ENCODE results near the gene SPATA13.
"Not testable (repeated sequence)": the region's sequence is repeated elsewhere in the genome, so short reads cannot be mapped to it uniquely, and the experiment has no call there.

The SPATA13 gene

DNA sequence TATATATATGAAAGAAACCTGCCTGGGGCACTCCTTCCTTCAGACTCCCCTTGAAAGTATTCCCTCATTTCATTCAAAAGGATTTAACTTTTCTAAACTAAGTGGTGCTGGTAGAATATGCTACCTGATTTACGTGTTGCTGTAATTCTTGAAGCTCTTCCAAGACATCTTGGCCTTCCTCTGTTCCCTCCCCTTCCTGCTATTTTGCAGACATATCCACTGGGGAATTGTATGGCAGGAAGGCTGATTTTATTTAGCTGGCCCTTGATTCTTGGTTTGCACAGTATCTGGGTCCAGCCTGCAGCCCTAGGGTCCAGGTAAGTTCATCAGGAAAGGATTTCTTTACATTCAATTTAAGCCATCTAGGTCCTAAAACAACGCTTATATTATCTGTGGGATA is 148.8 kb downstream of the SPATA13 start, which contains the start of gene C1QTNF9:
TSS of gene C1QTNF9 (plus strand) at position 281 of the 400 bp plus-strand sequence. CDS start 6,424 bp downstream, outside the sequence.
- not testable (repeated sequence) for H2BK12ac ChIP-seq (ENCODE audit: low read length); H3K23ac ChIP-seq (ENCODE audit: low read length); H3K4ac ChIP-seq (ENCODE audit: low read depth, low read length); H3K27me3 ChIP-seq (ENCODE audit: insufficient read depth, low read length); H3K14ac ChIP-seq (ENCODE audit: low read length); H2AFZ ChIP-seq (ENCODE audit: insufficient read depth, low read length, poor library complexity); H3K27ac ChIP-seq (ENCODE audit: low read depth, low read length); H3K9me3 ChIP-seq (ENCODE audit: insufficient read depth, low read depth, low read length); DNase-seq; H4K12ac ChIP-seq (ENCODE audit: low read depth, low read length); H3K4me2 ChIP-seq (ENCODE audit: low read length); H2BK120ac ChIP-seq (ENCODE audit: insufficient read depth, low read length, poor library complexity); H3K36me3 ChIP-seq (ENCODE audit: control insufficient read depth in 1 of 2, insufficient read depth in 2 of 2, low read length in 2 of 2); H3K4me3 ChIP-seq (ENCODE audit: low read depth, low read length); H2AK5ac ChIP-seq (ENCODE audit: low read length); H3K4me1 ChIP-seq (ENCODE audit: control insufficient read depth in 1 of 2, insufficient read depth in 2 of 2, low read length in 2 of 2); H3K9ac ChIP-seq (ENCODE audit: low read length); H2BK5ac ChIP-seq (ENCODE audit: low read depth, low read length, poor library complexity); H3K79me2 ChIP-seq (ENCODE audit: control insufficient read depth, insufficient read depth, low read length, poor library complexity); H3K79me1 ChIP-seq (ENCODE audit: low read length); H3K18ac ChIP-seq (ENCODE audit: low read length); H4K8ac ChIP-seq (ENCODE audit: low read depth, low read length); H4K91ac ChIP-seq (ENCODE audit: low read depth, low read length)
- WGBS (ENCODE audit: extremely low coverage, insufficient coverage, insufficient read length) = no CpG with 5 or more reads among the region's 2 CpGs

GRCh38 chr13:24313439-24313838 is 152.9 kb downstream of the SPATA13 start:
- no peaks in the 10 kb centered on the region for H3K9me3 ChIP-seq (ENCODE audit: insufficient read depth, low read depth, low read length)
- no peak overlapping the region for H4K8ac ChIP-seq (ENCODE audit: low read depth, low read length)
- H3K79me2 ChIP-seq (ENCODE audit: control insufficient read depth, insufficient read depth, low read length, poor library complexity) = no peaks in the 10 kb centered on the region
- H2BK5ac ChIP-seq (ENCODE audit: low read depth, low read length, poor library complexity) = no peak overlapping the region
- no peak overlapping the region for H2BK12ac ChIP-seq (ENCODE audit: low read length)
- H3K4ac ChIP-seq (ENCODE audit: low read depth, low read length) = no peak overlapping the region
- H2BK120ac ChIP-seq (ENCODE audit: insufficient read depth, low read length, poor library complexity) = no peak overlapping the region
- H3K4me1 ChIP-seq (ENCODE audit: control insufficient read depth in 1 of 2, insufficient read depth in 2 of 2, low read length in 2 of 2) = no peaks in the 10 kb centered on the region
- no peak overlapping the region for H3K9ac ChIP-seq (ENCODE audit: low read length)
- H2AK5ac ChIP-seq (ENCODE audit: low read length) = no peak overlapping the region
- no peak overlapping the region for H2AFZ ChIP-seq (ENCODE audit: insufficient read depth, low read length, poor library complexity)
- H3K36me3 ChIP-seq (ENCODE audit: control insufficient read depth in 1 of 2, insufficient read depth in 2 of 2, low read length in 2 of 2) = no peaks in the 10 kb centered on the region
- no peaks in the 10 kb centered on the region for H3K79me1 ChIP-seq (ENCODE audit: low read length)
- no peak overlapping the region for H4K12ac ChIP-seq (ENCODE audit: low read depth, low read length)
- H3K18ac ChIP-seq (ENCODE audit: low read length) = no peak overlapping the region
- no peak for DNase-seq
- no peak overlapping the region for H4K91ac ChIP-seq (ENCODE audit: low read depth, low read length)
- H3K4me2 ChIP-seq (ENCODE audit: low read length) = no peak overlapping the region
- H3K14ac ChIP-seq (ENCODE audit: low read length) = no peak overlapping the region
- H3K4me3 ChIP-seq (ENCODE audit: low read depth, low read length) = no peak overlapping the region
- no CpG with 5 or more reads among the region's 5 CpGs for WGBS (ENCODE audit: extremely low coverage, insufficient coverage, insufficient read length)
- H3K27ac ChIP-seq (ENCODE audit: low read depth, low read length) = no peak overlapping the region
- H3K27me3 ChIP-seq (ENCODE audit: insufficient read depth, low read length) = no peaks in the 10 kb centered on the region
- no peak overlapping the region for H3K23ac ChIP-seq (ENCODE audit: low read length)

- H2AK5ac ChIP-seq (ENCODE audit: low read length); H3K23ac ChIP-seq (ENCODE audit: low read length); H3K27ac ChIP-seq (ENCODE audit: low read depth, low read length); H4K91ac ChIP-seq (ENCODE audit: low read depth, low read length); H3K79me1 ChIP-seq (ENCODE audit: low read length); H3K4me1 ChIP-seq (ENCODE audit: control insufficient read depth in 1 of 2, insufficient read depth in 2 of 2, low read length in 2 of 2); H3K27me3 ChIP-seq (ENCODE audit: insufficient read depth, low read length); H3K79me2 ChIP-seq (ENCODE audit: control insufficient read depth, insufficient read depth, low read length, poor library complexity); H3K4me2 ChIP-seq (ENCODE audit: low read length); H3K9ac ChIP-seq (ENCODE audit: low read length); H3K4ac ChIP-seq (ENCODE audit: low read depth, low read length); H4K8ac ChIP-seq (ENCODE audit: low read depth, low read length); H2BK12ac ChIP-seq (ENCODE audit: low read length); H3K36me3 ChIP-seq (ENCODE audit: control insufficient read depth in 1 of 2, insufficient read depth in 2 of 2, low read length in 2 of 2); H3K4me3 ChIP-seq (ENCODE audit: low read depth, low read length); H3K18ac ChIP-seq (ENCODE audit: low read length); H2BK120ac ChIP-seq (ENCODE audit: insufficient read depth, low read length, poor library complexity); H2AFZ ChIP-seq (ENCODE audit: insufficient read depth, low read length, poor library complexity); H3K9me3 ChIP-seq (ENCODE audit: insufficient read depth, low read depth, low read length); H3K14ac ChIP-seq (ENCODE audit: low read length); H4K12ac ChIP-seq (ENCODE audit: low read depth, low read length); DNase-seq; H2BK5ac ChIP-seq (ENCODE audit: low read depth, low read length, poor library complexity): not testable (repeated sequence)
- no CpG with 5 or more reads among the region's 10 CpGs for WGBS (ENCODE audit: extremely low coverage, insufficient coverage, insufficient read length)
These were observed 157.3 kb downstream of the SPATA13 start for GRCh38 chr13:24317835-24318234.

DNA sequence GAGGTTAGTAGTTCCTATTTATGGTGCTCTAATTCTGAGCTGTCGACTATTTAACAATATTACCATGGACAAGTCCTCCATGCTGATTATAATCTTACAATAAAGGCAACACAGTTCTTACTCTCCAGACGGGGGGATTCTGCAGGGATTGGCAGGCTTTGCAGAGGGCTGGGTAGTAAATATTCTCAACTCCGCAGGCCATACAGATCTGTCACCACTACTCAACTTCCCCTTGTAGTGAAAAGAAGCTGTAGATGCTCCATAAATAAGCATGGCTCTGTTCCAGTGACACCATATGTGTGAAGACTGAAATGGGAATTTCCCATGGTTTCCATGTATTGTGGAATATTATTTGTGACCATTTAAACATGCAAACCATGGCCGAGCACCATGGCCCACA is 158.4 kb downstream of the SPATA13 start:
- not testable (repeated sequence) for H2BK120ac ChIP-seq (ENCODE audit: insufficient read depth, low read length, poor library complexity); H2BK12ac ChIP-seq (ENCODE audit: low read length); H4K8ac ChIP-seq (ENCODE audit: low read depth, low read length); H3K4me3 ChIP-seq (ENCODE audit: low read depth, low read length); H3K79me2 ChIP-seq (ENCODE audit: control insufficient read depth, insufficient read depth, low read length, poor library complexity); H3K79me1 ChIP-seq (ENCODE audit: low read length); H2AFZ ChIP-seq (ENCODE audit: insufficient read depth, low read length, poor library complexity); H3K9me3 ChIP-seq (ENCODE audit: insufficient read depth, low read depth, low read length); H3K27me3 ChIP-seq (ENCODE audit: insufficient read depth, low read length); H3K9ac ChIP-seq (ENCODE audit: low read length); H4K12ac ChIP-seq (ENCODE audit: low read depth, low read length); H3K4ac ChIP-seq (ENCODE audit: low read depth, low read length); H3K18ac ChIP-seq (ENCODE audit: low read length); H3K23ac ChIP-seq (ENCODE audit: low read length); H2AK5ac ChIP-seq (ENCODE audit: low read length); DNase-seq; H3K36me3 ChIP-seq (ENCODE audit: control insufficient read depth in 1 of 2, insufficient read depth in 2 of 2, low read length in 2 of 2); H2BK5ac ChIP-seq (ENCODE audit: low read depth, low read length, poor library complexity); H4K91ac ChIP-seq (ENCODE audit: low read depth, low read length); H3K27ac ChIP-seq (ENCODE audit: low read depth, low read length); H3K4me2 ChIP-seq (ENCODE audit: low read length); H3K14ac ChIP-seq (ENCODE audit: low read length); H3K4me1 ChIP-seq (ENCODE audit: control insufficient read depth in 1 of 2, insufficient read depth in 2 of 2, low read length in 2 of 2)
- WGBS (ENCODE audit: extremely low coverage, insufficient coverage, insufficient read length) = no CpG with 5 or more reads among the region's 4 CpGs

Measured in trophoblast cell (in vitro differentiated cells and primary cell).